NCI-H524 treated with DMSO at 0.1 percent for 48 hours (cell line): ENCODE results near the gene CHIC2.
"Not testable (repeated sequence)": the region's sequence is repeated elsewhere in the genome, so short reads cannot be mapped to it uniquely, and the experiment has no call there.

Source experiments
- DNase-seq: peaks from one replicate; lab custom pipeline; 2025; lab: John Stamatoyannopoulos, UW

CHIC2 gene

DNA sequence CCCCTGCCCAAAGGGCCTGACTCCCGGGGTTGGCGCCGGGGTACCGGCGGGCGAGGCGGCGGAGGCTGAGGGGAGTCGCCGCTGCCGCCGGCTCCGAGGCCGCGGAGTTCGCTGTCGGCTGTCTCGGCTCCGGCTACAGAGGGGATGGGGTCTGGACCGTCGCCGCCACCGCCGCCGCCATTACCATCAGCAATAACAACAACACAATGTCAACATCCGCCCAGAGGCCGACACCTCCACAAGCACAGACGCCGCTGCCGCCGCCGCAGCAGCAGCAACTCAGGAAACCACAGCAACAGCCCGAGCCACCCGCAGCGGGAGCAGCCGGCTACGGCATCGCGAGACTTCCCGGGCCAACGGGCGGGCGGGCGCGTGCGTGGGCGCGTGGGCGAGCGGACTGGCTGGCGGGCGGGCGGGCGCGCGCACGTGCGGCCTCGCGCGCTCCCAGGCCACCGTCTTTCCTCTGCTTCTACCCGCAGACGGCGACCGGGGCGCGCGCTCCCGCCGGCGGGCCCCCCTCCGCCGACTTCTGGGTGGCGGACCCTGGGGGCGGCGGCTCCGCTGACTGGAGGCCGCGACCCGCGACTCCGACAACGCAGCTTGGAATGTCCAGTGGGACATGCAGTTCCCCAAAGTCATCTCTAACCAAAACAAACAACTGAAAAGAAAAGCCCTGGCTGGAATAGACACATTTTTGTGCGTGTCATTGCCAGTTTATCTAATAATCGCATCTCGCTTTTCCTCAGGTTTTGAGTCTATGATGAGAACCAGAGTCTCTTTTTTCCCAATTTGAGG lies at the start of gene CHIC2:
Gene CHIC2 (minus strand): TSS at position 289 of the 795 bp plus-strand sequence. CDS start 305 bp downstream, outside the sequence.
- DNase-seq = peak; percentile 47

DNA sequence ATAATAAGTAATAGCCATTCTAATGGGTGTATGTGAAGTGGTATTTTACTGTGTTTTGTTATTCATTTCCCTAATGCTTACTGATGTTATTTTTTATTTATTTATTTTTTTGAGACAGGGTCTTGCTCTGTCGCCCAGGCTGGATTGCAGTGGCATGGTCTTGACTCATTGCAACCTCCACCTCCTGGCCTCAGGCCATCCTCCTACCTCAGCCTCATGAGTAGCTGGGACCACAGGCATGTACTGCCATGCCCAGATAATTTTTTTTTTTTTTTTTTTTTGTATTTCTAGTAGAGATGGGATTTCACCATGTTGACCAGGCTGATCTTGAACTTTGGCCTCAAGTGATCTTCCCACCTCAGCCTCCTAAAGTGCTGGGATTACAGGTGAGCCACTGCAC lies 48.8 kb upstream of the CHIC2 start:
- DNase-seq = not testable (repeated sequence)

DNA sequence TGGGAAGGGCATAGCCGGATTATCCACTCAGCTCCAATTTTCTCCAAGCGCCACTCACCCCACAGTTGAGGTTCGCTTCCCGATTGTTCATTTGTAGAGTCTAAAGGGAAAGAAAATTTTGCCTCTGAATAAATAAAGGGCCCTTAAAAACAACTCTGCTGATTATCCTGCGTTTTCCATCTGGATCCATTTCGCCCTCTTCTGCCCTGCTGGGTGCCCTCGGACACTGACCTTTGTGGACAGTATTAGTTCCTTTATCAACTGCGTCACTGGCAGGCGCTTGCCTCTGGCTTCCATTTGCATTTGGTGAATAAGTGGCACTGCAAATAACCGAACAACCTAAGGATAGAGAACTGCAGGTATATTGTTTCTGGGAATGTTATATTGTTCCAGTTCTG lies 45.6 kb upstream of the CHIC2 start:
- DNase-seq = no peak

DNA sequence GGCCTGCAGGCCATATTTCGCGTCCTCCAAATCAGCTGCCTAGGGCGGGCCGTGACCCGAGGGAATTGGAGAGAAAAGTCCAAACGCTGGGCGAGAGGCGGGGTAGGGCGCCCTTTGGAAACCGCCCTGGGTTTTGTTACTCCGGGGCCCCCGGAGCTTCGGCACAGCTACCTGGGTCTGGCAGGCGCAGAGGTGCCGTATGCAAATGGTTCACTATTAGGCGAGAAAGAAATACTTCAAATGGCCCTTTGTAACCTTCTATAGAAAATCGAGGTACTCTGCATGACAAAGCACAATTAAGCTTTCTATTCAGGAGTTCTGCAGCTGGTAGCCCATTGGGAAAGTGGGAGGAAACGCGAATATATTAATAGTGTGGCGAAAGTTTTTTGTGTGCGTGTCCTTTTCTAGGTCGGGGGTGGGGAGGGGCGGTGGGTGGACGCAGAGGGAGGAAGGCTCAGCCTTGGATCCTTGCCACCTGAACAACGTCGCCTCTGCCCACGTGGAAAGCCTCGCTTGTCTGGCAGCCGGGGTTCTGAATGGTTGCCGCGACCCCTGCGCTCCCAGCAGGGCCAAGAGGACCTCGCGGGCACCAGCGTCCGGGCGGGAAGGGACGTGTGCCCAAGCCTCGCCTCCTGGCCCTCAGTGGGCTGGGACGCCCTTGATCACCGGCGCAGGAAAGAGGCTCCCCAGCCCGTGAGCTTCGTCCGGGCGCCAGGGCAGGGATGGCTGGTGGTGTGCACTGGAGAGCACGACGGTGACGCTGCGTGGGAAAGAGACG lies 45.0 kb upstream of the CHIC2 start:
- DNase-seq = no peak

DNA sequence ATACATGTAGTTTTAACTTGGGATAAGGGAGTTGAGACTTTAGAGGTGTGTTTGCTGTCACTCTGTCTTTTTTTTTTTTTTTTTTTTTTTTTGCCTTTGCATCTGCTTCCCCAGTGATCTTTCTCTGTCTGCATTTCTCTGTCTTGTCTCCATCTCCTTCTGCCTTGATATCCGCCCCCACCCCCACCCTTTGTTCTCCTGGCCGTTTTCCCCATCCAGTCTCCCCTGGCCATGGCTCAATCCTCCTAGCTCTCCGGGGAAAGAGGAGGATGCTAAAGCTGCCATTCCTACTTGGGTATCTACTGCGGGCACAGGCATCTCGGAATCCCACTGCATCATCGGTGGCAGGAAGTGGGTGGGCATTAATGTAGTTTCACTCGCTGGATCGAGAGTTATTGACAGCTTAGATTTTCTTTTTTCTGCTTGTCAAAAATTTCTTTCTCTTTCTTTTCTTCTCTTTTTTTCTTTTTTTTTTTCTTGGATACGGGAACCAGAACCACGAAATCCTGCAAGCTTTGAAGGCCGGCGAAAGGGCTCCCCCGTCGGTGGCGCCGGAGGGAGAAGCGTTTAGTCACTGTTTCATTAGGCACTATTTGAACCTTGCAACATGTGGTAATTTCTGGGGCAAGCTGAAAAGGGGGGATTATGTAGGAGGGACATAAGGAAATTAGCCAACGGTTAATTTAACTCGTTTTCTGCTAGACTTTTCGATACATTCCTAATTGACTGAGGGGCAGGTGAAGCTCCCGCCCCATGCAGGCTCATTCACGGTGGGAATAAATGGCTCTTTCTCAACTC lies 43.7 kb upstream of the CHIC2 start:
- no peak for DNase-seq

DNA sequence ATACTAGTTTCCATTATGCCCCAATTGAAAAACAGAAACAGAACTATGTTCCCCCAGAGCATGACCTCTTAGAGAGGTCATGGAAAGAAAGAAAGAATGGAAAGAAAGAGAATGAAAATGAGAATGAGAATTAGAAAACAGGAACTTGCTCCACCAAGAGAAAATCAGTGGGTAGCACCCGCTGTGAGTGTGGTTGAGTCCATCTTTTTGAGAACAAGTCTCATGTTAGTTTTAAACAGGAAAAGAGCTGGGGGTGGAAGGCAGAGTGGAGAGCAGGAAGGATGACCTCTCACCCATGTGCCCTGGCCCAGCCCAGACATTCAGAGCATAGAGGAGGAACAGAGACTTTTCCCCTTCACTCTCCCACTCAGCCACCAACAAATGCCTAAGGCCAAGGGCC lies 40.5 kb upstream of the CHIC2 start:
- DNase-seq = no peak

DNA sequence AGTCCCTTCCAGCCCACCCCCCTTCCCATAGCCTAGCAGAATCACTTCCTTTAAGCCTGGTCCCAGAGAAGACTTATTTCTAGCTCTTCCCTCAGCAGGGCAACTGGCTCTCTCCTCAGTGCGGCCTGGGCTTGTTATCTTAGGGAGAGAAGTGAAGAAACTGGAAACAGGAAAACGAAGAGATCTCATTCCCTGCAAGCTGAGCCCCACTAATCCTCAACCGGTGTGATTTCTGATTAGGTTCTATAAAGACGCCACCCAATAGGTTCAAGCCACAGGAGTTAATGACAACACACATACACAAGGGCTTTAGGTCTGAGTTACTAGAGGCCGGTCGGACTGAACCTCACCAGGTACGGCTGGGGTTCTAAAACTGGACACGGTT lies 38.8 kb upstream of the CHIC2 start:
- DNase-seq = no peak

DNA sequence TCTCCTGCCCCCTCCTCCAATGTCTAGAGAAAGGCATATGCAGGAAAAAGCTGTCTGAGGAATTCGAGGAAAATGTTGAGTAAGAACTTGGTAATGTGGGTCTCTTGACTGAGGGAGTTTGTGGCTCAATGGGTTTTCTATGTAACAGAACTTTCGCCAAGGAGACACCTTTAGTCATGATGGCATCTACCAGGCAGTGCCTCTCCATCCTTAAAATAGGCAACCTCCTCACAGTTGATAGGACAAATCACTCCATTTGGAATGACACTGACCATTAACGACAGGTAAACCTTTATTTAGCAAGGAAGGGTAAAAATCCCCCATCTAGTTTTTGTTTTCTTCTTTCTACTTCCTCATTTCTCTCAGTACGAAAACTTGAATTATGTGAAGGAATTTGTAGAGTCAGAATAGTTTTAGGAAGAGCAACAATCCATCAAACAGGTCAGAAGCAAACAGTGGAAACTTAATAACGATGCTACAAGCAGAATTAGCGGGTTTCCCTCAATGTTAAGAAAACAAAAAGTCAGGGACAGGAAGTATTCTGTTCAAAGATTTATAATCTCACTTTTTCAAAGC lies 38.2 kb upstream of the CHIC2 start:
- no peak for DNase-seq

DNA sequence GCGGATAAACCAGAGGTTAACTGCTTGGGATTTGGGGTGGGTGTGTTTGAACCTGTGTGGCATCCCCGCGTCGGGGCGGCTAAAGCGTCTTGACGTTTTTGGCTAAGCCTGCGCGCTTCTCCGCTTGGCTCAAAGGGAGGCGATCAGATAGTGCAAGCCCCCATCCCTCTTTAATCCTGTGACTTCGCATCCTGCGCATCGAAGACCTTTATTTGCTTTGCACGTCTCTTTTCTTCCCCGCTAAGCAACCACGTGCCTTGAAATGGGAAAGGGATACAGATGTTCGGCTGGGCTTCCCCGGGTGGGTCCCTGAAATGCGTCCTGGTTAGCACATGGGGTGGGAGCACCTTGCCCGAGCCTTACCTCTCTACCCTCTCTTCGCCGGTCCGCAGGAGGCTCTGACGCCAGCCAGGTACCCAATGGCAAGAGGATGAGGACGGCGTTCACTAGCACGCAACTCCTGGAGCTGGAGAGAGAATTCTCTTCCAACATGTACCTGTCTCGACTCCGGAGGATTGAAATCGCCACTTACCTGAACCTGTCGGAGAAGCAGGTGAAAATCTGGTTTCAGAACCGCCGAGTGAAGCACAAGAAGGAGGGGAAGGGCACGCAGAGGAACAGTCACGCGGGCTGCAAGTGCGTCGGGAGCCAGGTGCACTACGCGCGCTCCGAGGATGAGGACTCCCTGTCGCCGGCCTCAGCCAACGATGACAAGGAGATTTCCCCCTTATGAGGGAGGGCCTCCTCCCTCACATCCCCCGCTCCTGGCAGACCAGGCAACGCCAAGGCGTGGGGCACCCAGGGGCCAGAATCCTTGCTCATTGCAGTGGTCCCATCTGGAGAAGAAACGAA lies 37.0 kb upstream of the CHIC2 start:
- DNase-seq = no peak

DNA sequence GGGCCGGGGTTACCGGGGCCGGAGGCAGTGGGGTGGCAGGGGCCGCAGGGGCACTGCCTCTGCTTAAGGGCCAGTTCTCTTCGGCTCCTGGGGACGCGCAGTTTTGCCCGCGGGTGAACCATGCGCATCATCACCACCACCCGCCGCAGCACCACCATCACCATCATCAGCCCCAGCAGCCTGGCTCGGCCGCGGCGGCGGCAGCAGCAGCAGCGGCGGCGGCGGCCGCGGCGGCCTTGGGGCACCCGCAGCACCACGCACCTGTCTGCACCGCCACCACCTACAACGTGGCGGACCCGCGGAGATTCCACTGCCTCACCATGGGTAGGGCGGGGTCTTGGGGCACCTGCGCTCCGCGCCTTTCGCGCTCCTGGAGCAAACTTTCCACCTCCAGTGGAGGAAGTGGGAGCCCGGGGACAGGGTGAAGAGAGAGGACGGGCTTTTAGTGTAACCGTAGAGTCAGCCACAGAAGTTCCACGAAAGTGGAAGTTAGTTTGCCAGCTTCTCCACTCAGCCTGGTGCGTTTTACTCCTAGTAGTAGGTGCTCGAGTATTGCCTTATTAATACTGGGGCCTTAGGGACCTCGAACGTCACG lies 36.3 kb upstream of the CHIC2 start:
- DNase-seq = no peak

DNA sequence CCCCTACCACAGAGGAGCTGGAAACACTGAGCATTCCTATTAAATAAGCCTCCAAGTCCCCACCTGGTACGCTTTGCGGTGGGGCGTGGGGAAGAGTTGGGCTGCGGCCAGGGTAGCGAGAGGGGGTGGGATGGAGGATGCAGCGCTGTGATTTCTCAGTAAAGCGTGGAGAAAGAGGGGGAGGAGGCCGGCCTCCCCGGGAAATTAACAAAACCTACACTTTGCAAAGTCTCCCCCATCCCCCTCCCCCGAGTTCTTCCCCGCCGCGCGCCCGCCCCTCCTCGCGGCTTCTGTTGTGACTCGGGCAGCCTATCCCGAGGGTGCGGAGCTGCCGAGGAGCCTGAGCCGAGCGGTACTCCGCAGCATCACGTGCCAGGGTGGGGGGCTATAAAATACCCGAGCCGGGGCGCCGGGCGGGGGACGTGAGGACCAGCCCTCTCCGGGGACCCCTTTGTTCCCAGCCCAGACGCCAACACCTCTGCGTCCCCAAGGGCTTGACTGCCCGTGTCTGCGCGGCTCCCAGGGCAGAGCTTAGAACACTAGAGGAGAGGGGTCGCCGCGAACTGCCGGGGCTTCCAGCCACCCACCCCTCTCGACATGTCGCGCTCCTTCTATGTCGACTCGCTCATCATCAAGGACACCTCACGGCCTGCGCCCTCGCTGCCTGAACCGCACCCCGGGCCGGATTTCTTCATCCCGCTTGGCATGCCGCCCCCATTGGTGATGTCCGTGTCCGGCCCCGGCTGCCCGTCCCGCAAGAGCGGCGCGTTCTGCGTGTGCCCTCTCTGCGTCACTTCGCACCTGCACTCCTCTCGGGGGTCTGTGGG lies 35.6 kb upstream of the CHIC2 start, which contains the start of gene GSX2:
Gene GSX2 (plus strand): TSS at position 416 of the 827 bp plus-strand sequence. CDS start 182 bp downstream, at position 598.
- no peak for DNase-seq

DNA sequence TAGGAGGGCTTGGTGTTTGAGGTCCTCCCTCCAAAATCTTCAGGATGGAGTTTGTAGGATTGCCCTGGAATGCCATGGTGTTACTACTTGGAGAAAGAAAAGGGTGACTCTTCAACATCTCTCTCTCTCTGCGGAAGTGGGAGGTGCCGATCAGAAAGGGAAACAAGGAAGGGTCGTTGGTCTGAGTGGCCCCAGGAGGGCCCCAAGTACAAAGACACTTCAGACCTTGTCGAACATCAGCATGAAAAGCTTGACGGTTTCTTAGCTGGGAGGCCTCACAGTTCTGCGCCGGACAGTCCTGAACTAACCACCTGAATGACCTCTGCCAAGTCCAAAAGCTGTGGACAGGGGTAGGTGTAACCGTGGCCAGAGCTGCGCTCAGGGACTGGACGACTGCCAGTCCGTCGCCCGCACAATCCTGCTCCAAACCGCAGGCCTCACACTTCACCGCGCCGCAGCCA lies 34.9 kb upstream of the CHIC2 start:
- no peak for DNase-seq

DNA sequence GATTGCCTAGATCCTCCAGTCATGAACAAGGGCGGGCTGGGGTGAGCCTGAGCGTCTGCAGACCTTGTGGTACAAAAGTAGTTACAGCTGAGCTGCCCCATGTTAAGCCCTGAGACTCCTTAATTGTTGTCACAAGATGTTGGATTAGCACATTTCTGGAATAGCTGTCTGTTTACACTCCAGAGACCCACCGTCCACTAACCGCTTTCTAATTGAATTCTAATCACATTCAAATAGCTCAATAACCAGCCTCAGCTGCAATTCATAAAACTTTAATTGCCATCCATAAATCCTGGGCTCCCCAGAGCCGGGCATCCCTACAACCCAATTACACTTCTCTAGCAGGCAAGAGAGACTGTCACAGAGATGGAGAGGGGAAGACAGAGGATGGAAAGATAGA lies 34.0 kb upstream of the CHIC2 start:
- DNase-seq = no peak

DNA sequence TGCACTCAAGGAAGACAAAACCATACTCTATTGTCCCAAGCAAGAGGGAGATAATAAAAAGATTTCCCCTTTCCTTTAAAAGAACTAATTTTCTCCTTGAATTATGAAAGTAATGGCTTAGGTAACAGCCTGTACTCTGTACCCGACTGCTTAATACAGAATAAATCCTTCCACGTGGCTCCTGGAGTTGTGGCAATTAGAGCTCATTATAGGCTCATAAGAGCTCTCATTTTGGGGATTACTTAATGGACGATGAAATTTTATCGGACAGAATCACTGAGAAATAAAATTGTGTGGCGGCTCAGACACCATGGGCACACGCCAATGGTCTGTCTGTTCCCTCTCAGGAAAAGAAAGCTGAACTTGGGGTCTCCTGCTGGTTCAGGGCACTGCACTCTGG lies 32.7 kb upstream of the CHIC2 start:
- DNase-seq = peak; percentile 28

DNA sequence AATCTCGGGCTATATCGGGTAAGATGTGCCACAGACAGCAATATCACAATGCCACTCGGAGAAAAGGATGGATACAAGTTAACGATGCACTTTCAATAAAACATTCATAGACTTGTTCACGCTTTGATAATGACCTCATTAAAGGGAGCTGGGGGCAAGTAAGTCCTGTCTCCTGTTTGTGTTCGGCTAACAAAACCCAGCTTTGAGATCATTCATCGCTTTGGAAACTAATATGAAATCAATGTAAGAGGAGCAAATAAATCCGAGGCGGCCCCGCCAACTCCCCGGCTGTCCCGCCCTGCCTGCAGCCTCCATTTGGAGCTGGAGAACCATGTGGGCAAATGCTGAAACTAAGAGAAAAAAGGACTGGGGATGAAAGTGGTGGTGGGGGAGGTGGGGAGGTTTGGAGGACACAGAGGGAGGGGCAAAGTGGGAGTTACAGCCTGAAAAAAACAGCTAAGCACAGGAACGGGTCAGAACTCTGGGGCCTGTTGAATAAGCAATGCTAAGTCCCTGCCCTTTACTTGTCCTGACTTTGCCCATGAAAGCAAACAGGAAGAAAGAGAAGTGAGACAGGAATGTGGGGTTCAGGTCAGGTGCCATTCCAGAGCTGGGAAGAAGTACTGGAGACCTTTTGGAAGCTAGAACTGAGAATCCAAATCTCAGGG lies 32.0 kb upstream of the CHIC2 start:
- no peak for DNase-seq

DNA sequence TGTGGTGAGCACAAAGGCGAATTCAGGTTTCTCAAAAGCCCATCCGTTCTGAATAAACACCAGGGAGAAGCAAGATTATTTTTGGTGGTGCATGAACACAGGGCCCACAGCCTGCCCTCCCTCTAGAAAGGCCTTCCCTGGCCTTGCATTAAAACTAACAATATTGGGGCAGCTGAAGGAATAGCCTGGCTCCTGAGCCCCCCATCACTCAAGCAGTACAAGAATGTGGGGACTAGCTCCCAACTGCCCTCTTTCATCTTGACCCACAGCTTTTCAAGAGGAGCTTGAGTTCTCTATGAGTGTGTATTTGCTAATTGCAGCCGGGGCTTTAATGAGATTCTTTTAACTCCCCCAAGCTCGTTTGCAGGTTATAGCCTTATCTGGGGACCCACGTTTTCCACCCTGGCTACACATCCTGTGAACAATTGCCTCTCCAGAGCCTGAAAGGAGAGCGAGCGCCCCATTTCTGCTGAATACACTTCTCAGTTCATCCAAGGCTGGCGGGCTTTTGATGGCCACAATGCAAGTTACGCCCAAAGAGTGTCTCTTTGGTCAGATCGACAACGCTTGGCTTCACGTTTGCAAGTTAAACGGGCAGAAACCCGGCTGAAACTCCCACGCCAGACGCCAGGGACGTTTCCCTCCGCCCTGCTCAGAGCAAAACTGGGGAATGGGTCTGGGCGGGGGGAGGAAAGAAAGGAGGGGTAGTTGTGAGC lies 30.9 kb upstream of the CHIC2 start:
- DNase-seq = no peak

DNA sequence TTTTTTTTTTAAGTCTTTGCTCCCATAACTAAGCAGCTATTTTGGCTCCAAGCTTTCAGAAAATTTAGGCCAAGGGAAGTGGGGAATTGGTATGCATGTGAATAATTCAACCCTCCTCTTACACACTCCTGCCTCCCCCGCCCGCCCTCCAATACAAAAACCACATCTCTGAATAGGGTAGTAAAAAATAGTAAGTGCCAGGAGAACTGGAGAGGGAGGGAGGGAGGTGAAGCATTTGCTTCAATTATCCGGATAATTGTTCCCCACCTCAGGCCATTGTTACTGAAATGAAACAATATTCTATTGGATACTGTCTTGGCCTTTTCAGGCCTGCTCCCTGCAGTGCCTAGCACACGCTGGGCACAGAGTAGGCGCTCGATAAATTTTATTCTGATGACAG lies 30.0 kb upstream of the CHIC2 start:
- DNase-seq = no peak
